ENCODE measurements around the gene TP53INP2.
A peak's percentile ranks its signal among the peaks of the same experiment; 100 is the strongest.
"Not testable (repeated sequence)": the region's sequence is repeated elsewhere in the genome, so short reads cannot be mapped to it uniquely, and the experiment has no call there.

Gene TP53INP2

GRCh38 chr20:34704177-34705007, at the start of gene TP53INP2:
Gene TP53INP2 (plus strand): TSS chr20:34704344. CDS start chr20:34708740, 4,396 bp downstream.
- DNase-seq: peak; percentile 83

GRCh38 chr20:34658654-34659053, 45.5 kb upstream of the TP53INP2 start:
- not testable (repeated sequence) for DNase-seq

- DNase-seq: peak; percentile 54
Observed at GRCh38 chr20:34661811-34662210, 42.3 kb upstream of the TP53INP2 start.

- no peak for DNase-seq
Observed at GRCh38 chr20:34663213-34663943, 40.8 kb upstream of the TP53INP2 start.

- not testable (repeated sequence) for DNase-seq
Observed at GRCh38 chr20:34664751-34665150, 39.4 kb upstream of the TP53INP2 start.

- no peak for DNase-seq
Observed at GRCh38 chr20:34669094-34669493, 35.0 kb upstream of the TP53INP2 start.

GRCh38 chr20:34673412-34673811, 30.7 kb upstream of the TP53INP2 start:
- DNase-seq: no peak

GRCh38 chr20:34675561-34675960, 28.6 kb upstream of the TP53INP2 start:
- DNase-seq: no peak

- DNase-seq: no peak
Observed at GRCh38 chr20:34675993-34676641, 28.0 kb upstream of the TP53INP2 start.

GRCh38 chr20:34676642-34677373, 27.3 kb upstream of the TP53INP2 start, which contains the start of gene PIGU:
Gene PIGU (minus strand): TSS chr20:34677092. CDS start chr20:34677085, 7 bp downstream.
- peak; percentile 97 for DNase-seq

GRCh38 chr20:34680586-34681175, 23.5 kb upstream of the TP53INP2 start:
- DNase-seq: peak; percentile 42

- no peak for DNase-seq
Observed at GRCh38 chr20:34683667-34684066, 20.5 kb upstream of the TP53INP2 start.

- no peak for DNase-seq
Observed at GRCh38 chr20:34689486-34689885, 14.7 kb upstream of the TP53INP2 start.

GRCh38 chr20:34691838-34692237, 12.3 kb upstream of the TP53INP2 start:
- DNase-seq: no peak

- DNase-seq: no peak
Observed at GRCh38 chr20:34693414-34693813, 10.7 kb upstream of the TP53INP2 start.

GRCh38 chr20:34701405-34702085, 2.6 kb upstream of the TP53INP2 start:
- no peak for DNase-seq

- no peak for DNase-seq
Observed at GRCh38 chr20:34703061-34703423, 1.1 kb upstream of the TP53INP2 start.

GRCh38 chr20:34703424-34704176, 544 bp upstream of the TP53INP2 start:
- DNase-seq: no peak

GRCh38 chr20:34705008-34705396, 858 bp downstream of the TP53INP2 start:
- DNase-seq: no peak

- no peak for DNase-seq
Observed at GRCh38 chr20:34705397-34706301, 1.5 kb downstream of the TP53INP2 start.

Measured in activated CD4-positive, alpha-beta T cell treated with anti-CD3 and anti-CD28 coated beads, Interleukin-2, amount 50 U/mL, for 16 hours (primary cell).